GM12891 (cell line): ENCODE data around the gene DCTN3.
A peak's percentile ranks its signal among the peaks of the same experiment; 100 is the strongest.

Experiments used
- DNase-seq: peaks from one replicate; pipeline ENCODE4 v3.0.0; 2011; ENCODE audit warnings: low spot score; ENCODE audit not compliant: insufficient read length
- FAIRE-seq: peaks from 2 replicates; lab custom pipeline; 2011; peaks lifted over from hg19 to GRCh38; lab: Jason Lieb, UNC
- PAX5 ChIP-seq: IDR thresholded peaks from 2 replicates; pipeline ENCODE4 v1.6.1; 2011; ENCODE audit warnings: low read length, moderate library complexity, mild to moderate bottlenecking; ENCODE audit not compliant: insufficient read depth, severe bottlenecking
- POLR2A ChIP-seq: IDR thresholded peaks from 2 replicates; pipeline ENCODE4 v1.6.1; 2011; ENCODE audit warnings: low read depth, low read length, control low read depth
- POLR2AphosphoS5 ChIP-seq: IDR thresholded peaks from 2 replicates; pipeline ENCODE4 v1.6.1; 2011; ENCODE audit warnings: low read depth, low read length, control low read depth
- POU2F2 ChIP-seq: IDR thresholded peaks from 2 replicates; pipeline ENCODE4 v1.6.1; 2011; ENCODE audit warnings: low read depth, mild to moderate bottlenecking, control low read depth, low read length, moderate library complexity
- SPI1 ChIP-seq: IDR thresholded peaks from 2 replicates; pipeline ENCODE4 v1.6.1; 2011; ENCODE audit warnings: low read depth, low read length, control low read depth
- TAF1 ChIP-seq: IDR thresholded peaks from 2 replicates; pipeline ENCODE4 v1.6.1; 2011; ENCODE audit warnings: low read depth, low read length, control low read depth

The DCTN3 gene

DNA sequence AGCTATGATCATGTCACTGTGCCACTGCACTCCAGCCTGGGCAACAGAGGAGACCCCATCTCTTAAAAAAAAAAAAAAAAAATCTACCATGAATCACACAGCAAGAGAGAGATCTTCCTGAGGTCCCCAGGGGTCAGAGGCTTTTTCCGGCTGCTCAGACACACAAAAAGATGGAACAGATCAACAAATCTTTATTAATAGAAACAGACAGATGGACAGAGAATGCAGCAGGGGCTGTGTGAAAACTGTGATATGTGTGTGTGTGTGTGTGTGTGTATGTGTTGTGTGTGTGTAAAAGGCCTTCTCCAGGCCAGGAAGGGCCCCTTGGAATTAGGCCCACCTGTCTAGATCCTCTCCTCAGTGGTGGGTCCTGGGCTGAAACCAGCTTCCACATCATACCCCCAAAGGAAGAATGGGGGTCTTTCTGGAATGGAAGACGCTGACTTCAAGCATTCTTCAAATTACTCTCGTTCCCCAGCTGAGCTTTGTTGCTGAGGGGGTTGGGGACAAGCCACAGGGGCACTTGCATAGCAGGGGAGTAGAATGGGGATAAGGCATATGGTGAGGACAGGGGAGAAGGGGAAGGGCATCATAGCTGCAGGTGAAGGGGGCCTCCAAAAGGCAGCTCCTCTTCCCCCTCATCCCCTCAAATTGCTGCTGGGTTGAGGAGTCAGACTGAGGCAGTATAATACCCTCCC lies 14.4 kb upstream of the DCTN3 start:
- TF ChIP-seq POLR2AphosphoS5 = no peak
- no peak for TF ChIP-seq PAX5
- FAIRE-seq = no peak
- no peak for DNase-seq

GRCh38 chr9:34633851-34634550 lies 13.7 kb upstream of the DCTN3 start:
- TF ChIP-seq POLR2AphosphoS5 = no peak
- no peak for TF ChIP-seq TAF1
- no peak for TF ChIP-seq POU2F2
- peak; percentile 90 for FAIRE-seq
- no peak for DNase-seq

DNA sequence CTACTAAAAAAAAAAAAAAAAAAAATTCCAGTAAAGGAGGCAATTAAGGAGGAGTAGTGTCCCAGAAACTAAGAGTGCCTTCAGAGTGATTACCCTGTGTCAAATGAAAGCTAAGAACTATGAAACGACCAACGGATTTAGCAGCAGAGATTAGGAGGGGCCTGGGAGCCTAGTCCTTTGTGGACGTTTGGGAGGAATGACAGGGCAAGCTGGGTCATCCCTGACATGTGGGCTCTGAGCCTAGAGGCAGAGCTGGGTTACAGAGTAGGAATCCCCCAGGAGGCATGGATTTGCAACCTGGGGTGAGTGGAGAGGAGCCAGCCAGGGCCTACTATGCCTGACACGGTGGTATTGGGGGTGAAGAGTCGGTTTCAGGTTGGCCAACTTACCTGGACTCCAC lies 12.9 kb upstream of the DCTN3 start:
- TF ChIP-seq POU2F2 = no peak
- TF ChIP-seq PAX5 = no peak
- no peak for TF ChIP-seq POLR2A
- TF ChIP-seq SPI1 = no peak
- no peak for TF ChIP-seq POLR2AphosphoS5
- TF ChIP-seq TAF1 = no peak
- DNase-seq = no peak
- no peak for FAIRE-seq

GRCh38 chr9:34630402-34631154 lies 10.3 kb upstream of the DCTN3 start:
- no peak for FAIRE-seq
- DNase-seq = no peak
- TF ChIP-seq TAF1 = no peak
- no peak for TF ChIP-seq POU2F2
- TF ChIP-seq PAX5 = no peak
- TF ChIP-seq POLR2AphosphoS5 = no peak
- TF ChIP-seq SPI1 = no peak
- TF ChIP-seq POLR2A = no peak

DNA sequence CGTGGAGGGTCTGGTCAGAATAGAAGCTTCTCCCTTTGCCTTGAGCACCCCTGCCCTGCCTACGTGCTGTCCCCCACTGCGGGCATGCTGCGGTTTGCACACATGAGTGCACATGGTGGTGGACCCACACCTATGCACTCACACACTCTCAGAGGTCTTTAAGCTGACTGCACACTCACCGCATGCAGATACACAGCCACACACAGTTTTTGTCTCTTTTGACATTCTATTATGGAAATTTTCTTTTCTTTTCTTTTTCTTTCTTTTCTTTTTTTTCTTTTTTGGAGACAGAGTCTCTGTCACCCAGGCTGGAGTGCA lies 9.2 kb upstream of the DCTN3 start:
- DNase-seq (no peak), FAIRE-seq (no peak)
- no peak for TF ChIP-seq PAX5
- no peak for TF ChIP-seq POLR2A
- TF ChIP-seq POU2F2 = no peak
- TF ChIP-seq POLR2AphosphoS5 = no peak
- no peak for TF ChIP-seq SPI1
- TF ChIP-seq TAF1 = no peak

DNA sequence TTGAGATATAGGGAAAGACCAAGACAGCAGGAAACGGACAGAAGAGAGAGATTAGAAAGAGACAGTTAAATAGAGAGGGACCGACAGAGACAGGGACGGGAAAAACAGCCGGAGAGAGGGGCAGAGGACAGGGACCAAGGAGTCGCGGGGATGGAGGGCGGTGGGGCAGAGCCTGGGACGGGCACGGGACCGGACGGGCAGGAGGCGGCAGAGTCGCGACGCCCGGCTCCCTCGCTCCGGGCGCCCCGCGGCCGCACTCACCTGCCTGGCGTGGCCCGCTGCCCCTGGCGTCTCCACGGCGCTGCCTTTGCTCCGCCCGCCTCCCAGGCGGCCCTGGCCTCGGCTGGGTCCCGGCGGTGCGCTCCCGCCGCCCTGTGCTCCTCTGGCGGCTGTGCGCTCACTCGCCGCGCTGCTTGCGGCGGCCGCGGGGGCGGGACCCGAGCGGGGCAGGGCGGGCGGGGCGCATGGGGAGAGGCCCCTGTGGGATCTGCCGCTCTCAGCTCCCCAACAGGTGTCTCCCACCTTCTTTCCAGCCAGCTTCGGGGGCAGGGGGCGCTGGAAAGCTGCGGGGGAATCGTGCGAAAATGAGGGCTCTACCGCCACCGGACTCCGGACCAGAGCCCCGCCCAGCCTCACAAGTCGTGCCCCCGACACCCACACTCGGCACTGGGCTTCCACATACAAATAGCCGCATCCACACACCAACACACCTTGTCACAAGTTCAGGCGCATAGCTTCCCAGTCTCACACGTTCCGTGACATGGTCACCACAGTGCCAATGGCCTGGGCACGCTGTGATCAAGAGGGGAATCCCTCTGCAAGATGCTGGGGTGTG lies 8.6 kb upstream of the DCTN3 start, which contains the start of gene ARID3C:
TSS of gene ARID3C (minus strand) at position 411 of the 835 bp plus-strand sequence. CDS start 1,052 bp downstream, outside the sequence.
- DNase-seq (no peak), FAIRE-seq (peak; percentile 84)
- TF ChIP-seq POU2F2 (no peak), SPI1 (no peak), TAF1 (no peak), PAX5 (no peak), POLR2A (no peak), POLR2AphosphoS5 (no peak)

DNA sequence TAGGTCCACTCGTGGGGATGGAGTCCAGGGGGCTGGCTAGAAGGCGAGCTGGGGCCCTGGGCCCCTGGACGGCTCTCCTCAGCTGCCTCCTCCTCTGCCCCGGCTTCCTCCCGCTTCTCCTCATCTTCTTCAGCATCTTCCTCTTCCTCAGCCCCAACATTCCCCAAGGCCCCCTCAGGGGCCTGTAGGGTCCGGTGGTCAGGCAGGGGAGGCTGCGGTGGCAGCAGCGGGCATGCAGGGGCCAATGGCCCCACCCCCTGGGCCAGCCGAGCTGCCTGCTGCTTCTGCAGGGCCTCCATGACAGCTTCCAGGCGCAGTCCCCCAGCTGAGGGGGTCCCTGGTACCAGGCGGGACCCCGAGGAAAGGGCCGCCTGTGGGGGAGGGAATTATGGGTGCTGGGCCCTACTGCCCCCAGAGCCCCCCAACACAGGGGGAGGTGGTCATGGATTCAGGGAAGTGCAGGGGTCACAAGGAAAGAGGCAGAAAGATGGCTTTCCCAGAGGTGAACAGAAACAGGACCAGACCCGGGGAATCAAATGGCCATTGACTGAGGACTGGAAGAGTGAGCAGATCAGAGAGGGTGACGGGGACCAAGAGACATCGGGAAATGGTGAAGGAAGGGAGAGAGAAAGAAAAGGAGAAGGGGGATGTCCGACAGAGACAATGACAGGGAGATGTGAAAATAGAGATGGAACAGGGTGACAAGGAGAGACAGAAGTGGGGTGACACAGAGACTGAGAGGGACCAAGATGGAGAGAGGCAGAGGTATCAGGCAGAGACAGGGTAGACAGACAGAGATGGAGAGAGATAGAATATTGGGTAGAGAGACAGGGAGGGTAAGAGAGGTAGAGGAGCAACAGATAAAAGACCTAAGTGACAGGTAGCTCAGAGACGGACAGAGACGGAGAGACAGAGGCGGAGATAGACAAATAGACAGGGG lies 7.7 kb upstream of the DCTN3 start:
- DNase-seq (no peak), FAIRE-seq (no peak)
- TF ChIP-seq POLR2A = no peak
- TF ChIP-seq POLR2AphosphoS5 = no peak
- TF ChIP-seq PAX5 = no peak
- TF ChIP-seq POU2F2 = no peak
- no peak for TF ChIP-seq TAF1
- no peak for TF ChIP-seq SPI1

DNA sequence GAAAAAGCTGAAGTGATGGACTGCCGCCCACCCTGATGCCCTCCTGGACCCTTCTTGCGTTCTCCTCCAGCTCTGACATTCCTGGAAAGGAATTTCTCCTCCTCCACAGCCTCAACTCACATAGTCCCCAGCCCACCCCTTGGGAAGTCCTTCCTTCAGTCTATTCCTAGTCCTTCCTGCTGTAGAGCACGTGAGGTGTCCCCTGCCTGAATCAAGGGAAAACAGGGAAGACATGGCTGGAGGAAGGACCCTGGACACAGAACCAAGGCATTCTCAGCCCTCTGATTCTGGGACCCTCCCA lies 4.8 kb upstream of the DCTN3 start:
- no peak for TF ChIP-seq POU2F2
- TF ChIP-seq POLR2AphosphoS5 = no peak
- TF ChIP-seq SPI1 = no peak
- TF ChIP-seq TAF1 = no peak
- TF ChIP-seq PAX5 = no peak
- TF ChIP-seq POLR2A = no peak
- DNase-seq = no peak
- no peak for FAIRE-seq
